ENCODE data around the gene LRRC53. TPM values are rescaled to one million over a fixed set of nuclear protein-coding genes. Genes with fewer than 3 reads are reported as not detected.
A peak's percentile ranks its signal among the peaks of the same experiment; 100 is the strongest.

The LRRC53 gene
- total RNA-seq, 2 experiments from 2014 or later, result not detected

DNA sequence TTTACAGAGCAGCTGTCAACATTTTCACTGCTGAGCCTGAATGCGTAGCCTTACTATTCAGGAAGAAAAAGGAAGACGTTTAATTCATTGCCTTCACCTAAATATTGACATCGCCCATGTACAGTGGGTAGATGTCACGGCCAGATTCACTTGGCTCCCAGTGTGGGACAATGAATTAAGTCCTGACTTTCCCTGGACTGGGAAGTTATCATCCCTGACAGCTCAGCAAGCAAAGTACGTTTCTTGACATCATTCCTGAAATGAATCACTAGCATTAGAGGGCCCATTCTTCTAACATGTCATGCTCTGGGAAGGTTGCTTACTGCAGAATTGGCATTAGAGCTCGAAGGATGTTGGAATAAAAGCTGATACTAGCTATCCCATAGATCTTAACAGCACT is 37.8 kb downstream of the LRRC53 start:
- no peak overlapping the region for H3K27ac Mint-ChIP-seq
- DNase-seq (no peak), ATAC-seq (no peak)
- peaks cover 9% of the 10 kb centered on the region for H3K27me3 Mint-ChIP-seq
- H3K4me3 Mint-ChIP-seq, result no peak overlapping the region
- CTCF ChIA-PET, result no interaction called here
- no peaks in the 10 kb centered on the region for H3K36me3 Mint-ChIP-seq
- no peaks in the 10 kb centered on the region for H3K4me1 Mint-ChIP-seq
- H3K9me3 Mint-ChIP-seq (ENCODE audit: low read depth), result no peaks in the 10 kb centered on the region

DNA sequence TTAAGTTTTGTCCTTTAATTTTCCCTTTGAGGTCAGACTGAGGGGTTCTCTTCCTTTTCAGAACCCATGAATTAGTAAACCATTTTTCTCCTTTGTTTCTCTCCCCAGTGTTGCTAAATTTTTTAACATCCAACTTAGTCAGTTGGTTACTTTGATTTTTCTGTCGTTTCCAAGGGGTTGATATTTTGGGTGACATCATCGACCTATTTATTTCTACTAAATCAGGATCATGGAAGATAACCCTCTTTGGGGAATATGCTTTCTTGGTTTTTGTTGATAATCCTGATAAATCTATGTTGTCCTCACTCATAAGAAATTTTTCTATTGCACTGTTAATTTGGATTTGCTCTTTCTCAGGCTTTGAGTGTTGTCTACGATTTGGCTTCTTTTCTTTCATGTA is 40.9 kb downstream of the LRRC53 start:
- Mint-ChIP-seq H3K27ac (no peak overlapping the region), H3K9me3 (ENCODE audit: low read depth) (no peaks in the 10 kb centered on the region), H3K36me3 (no peaks in the 10 kb centered on the region), H3K4me3 (no peak overlapping the region), H3K27me3 (peaks cover 14% of the 10 kb centered on the region), H3K4me1 (no peaks in the 10 kb centered on the region)
- no peak for ATAC-seq
- DNase-seq, result no peak
- CTCF ChIA-PET, result no interaction called here

DNA sequence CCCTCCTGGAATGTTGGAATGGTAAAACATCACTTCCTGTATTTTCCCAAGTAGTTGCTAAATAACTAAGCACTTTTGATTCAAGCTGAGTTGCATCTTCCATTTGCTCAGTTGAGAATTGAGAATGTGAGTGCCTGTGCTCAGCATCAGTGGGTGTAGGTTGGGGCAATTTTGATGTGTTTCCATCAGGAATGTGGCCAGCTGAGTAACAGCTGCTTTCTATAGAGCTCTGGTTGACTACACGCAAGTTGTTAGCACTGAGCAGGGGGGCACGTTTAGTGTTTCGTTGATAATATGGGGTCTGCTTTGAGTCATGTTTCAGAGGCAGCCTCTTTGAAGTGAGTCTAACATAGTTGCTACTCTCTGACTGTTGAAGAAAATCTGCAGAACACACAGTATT is 41.5 kb downstream of the LRRC53 start:
- CTCF ChIA-PET, result no interaction called here
- no peak overlapping the region for H3K4me3 Mint-ChIP-seq

DNA sequence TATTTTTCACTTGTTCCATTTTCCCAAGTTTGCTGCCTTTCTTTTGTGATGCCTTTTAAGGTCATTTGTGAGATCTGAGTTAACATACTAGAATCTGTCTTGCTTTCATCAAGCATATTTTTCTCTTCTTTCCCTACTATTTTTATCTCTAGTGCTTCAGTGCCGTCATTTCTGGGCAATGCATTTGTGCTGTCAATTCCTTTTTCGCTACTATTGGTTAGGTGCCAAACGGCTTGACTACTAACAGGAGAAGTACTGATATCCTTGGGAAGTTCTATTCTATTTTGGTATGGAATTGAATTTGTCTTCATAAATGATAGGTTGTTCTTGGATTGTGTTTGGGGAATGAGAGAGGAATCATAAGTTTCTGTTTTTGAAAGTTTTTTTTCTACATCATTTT is 42.2 kb downstream of the LRRC53 start:
- Mint-ChIP-seq H3K4me1 (no peaks in the 10 kb centered on the region), H3K27ac (no peak overlapping the region), H3K4me3 (no peak overlapping the region), H3K27me3 (peaks cover 14% of the 10 kb centered on the region), H3K36me3 (no peaks in the 10 kb centered on the region), H3K9me3 (ENCODE audit: low read depth) (no peaks in the 10 kb centered on the region)
- CTCF ChIA-PET, result no interaction called here
- ATAC-seq (no peak), DNase-seq (no peak)

More for the DNA sequence above, 41.5 kb downstream of the LRRC53 start:
- peaks cover 14% of the 10 kb centered on the region for H3K27me3 Mint-ChIP-seq
- H3K36me3 Mint-ChIP-seq, result no peaks in the 10 kb centered on the region
- no peak for DNase-seq
- ATAC-seq, result no peak
- no peaks in the 10 kb centered on the region for H3K4me1 Mint-ChIP-seq
- H3K27ac Mint-ChIP-seq, result no peak overlapping the region
- H3K9me3 Mint-ChIP-seq (ENCODE audit: low read depth), result no peaks in the 10 kb centered on the region

DNA sequence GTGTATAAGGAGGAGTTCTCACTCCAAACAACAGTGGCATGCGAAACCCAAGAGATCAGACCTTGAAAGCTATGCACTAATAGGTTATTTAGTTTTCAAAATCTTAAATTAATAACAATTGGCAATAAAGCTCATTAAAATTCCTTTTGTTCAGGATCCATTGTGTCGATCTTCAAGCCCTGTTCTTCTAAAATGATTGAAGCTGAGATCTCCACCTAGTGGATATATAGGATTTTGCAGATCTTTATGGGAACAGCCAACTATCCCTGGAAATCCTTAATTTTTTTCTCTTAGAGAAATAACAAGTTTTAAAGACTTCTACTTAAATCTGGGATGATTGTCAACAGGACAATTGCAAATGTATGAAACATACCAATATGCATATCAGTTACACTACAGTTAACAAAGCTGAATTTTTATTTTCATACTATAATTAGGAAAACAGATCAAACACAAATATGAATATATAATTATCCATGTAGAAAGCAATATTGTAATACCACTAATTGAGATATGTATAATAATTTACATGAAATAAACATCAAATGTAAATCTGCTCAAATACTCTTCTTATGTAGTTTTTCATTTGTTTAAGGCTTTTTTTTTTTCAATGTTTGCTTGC is 43.3 kb downstream of the LRRC53 start:
- no peaks in the 10 kb centered on the region for H3K4me1 Mint-ChIP-seq
- DNase-seq, result no peak
- H3K36me3 Mint-ChIP-seq, result no peaks in the 10 kb centered on the region
- H3K9me3 Mint-ChIP-seq (ENCODE audit: low read depth), result no peaks in the 10 kb centered on the region
- H3K4me3 Mint-ChIP-seq, result no peak overlapping the region
- no peak for ATAC-seq
- peaks cover 14% of the 10 kb centered on the region for H3K27me3 Mint-ChIP-seq
- CTCF ChIA-PET, result interaction anchor here (1.0 to 1.3 kb wide), 2 partner anchors 35 to 221 kb away, joined by 3 to 7 read pairs; no protein-coding TSS in a partner anchor
- no peak overlapping the region for H3K27ac Mint-ChIP-seq

DNA sequence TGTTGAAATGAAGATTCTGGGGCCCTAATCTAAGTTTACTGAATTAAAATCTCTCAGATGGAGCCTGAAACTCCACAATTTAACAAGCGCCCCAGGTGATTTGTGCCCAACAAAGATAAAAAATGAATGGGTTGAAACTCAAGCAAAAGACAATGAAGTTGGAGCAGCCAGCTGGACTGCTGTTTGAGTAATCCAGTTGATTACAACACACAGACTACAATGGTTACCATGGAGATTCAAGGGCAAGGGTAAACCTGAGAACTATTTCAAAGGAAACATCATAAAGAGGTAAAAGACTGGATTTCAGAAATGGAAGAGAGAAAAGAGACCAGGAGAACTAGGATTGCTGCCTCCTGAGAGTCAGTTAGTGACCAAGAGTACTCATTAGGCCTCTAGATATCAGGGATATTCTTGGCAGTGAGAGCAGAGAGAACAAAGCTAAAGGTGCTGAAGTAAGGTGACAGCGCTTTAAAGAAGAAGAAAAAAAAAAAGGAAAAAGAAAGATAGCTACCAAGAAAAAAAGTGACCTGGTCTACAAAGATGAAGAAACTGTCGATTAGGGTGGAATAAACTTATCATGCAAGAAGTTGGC is 44.5 kb downstream of the LRRC53 start:
- ATAC-seq, result no peak
- H3K27me3 Mint-ChIP-seq, result peaks cover 14% of the 10 kb centered on the region
- no peak overlapping the region for H3K4me3 Mint-ChIP-seq
- H3K4me1 Mint-ChIP-seq, result peaks cover 7% of the 10 kb centered on the region
- no peaks in the 10 kb centered on the region for H3K36me3 Mint-ChIP-seq
- CTCF ChIA-PET, result interaction anchor here (1.0 kb wide), 1 partner anchor 36 kb away, joined by 3 read pairs; no protein-coding TSS in a partner anchor
- no peaks in the 10 kb centered on the region for H3K9me3 Mint-ChIP-seq (ENCODE audit: low read depth)
- H3K27ac Mint-ChIP-seq, result no peak overlapping the region
- DNase-seq, result no peak

DNA sequence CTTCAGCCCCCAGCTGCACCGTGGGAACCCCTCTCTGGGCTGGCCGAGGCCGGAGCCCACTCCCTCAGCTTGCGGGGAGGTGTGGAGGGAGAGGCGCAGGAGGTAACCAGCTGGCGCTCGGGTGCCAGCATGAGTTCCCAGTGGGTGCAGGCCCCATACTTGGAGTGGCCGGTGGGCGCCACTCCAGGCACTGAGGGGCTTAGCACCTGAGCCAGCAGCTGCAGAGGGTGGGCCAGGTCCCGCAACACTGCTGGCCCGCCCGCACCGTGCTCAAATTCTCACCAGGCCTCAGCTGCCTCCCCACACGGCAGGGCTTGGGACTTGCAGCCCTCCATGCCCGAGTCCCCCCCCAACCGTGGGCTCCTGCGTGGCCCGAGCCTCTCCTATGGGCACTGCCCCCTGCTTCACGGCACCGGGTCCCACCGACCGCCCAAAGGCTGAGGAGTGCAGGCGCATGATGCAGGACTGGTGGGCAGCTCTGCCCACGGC is 47.2 kb downstream of the LRRC53 start:
- DNase-seq, result no peak
- Mint-ChIP-seq H3K4me1 (peaks cover 10% of the 10 kb centered on the region), H3K27ac (no peak overlapping the region), H3K36me3 (no peaks in the 10 kb centered on the region), H3K27me3 (peaks cover 12% of the 10 kb centered on the region), H3K9me3 (ENCODE audit: low read depth) (no peaks in the 10 kb centered on the region), H3K4me3 (no peak overlapping the region)
- ATAC-seq, result no peak
- CTCF ChIA-PET, result no interaction called here

DNA sequence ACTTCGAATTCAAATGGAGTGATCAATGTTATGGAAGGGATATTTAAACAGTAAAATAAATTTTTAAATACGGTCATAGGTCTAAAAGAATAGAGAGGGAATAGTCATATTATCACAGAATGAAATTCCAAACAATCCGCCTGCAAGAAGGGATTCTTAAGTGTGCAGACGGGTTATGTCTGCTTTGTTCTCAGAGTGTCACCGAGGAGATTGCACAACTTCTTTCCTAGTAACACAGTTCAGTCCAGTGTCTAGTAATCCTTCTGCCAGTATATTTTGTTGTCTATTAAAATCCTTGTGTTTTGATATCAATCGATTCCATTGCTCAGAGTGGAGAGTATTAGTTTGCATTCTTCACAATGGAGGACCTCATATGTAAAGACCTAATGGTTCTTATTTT is 48.4 kb downstream of the LRRC53 start:
- no peak for DNase-seq
- peaks cover 10% of the 10 kb centered on the region for H3K4me1 Mint-ChIP-seq
- ATAC-seq, result no peak
- no peak overlapping the region for H3K4me3 Mint-ChIP-seq
- H3K27me3 Mint-ChIP-seq, result peaks cover 11% of the 10 kb centered on the region
- CTCF ChIA-PET, result no interaction called here
- H3K27ac Mint-ChIP-seq, result no peak overlapping the region
- H3K36me3 Mint-ChIP-seq, result no peaks in the 10 kb centered on the region
- no peaks in the 10 kb centered on the region for H3K9me3 Mint-ChIP-seq (ENCODE audit: low read depth)

DNA sequence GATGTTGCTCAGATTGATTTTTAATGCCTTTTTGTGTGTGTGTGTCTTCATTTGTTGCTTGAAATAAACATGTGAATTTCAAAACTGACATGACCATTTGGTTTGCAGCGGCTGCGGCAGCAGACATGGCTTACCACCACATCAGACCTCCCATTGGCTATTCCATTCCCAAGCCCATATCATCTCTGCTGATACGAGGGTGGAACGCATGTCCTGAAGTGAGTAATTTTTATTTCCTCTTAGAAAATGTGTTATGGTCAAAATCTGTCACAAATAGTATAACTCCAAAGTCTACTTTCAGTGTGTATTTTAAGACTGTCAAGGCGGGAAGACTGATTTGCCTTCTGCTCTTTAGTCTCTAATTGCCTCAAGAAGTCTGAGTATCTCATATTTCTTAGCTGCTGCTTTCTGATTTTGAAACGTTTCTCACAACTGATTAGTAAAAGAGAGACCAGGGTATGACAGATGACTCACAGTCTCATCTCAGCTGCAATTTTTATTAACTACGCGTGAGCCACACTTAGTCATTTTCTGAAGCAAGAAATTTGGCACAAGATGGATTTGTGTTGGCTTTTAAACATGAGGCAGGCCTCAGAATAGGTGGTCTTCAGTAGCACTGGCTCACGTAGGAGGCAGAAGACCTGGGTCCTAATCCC is 49.0 kb downstream of the LRRC53 start:
- peaks cover 10% of the 10 kb centered on the region for H3K4me1 Mint-ChIP-seq
- DNase-seq (no peak), ATAC-seq (peak; percentile 49)
- no peak overlapping the region for H3K4me3 Mint-ChIP-seq
- CTCF ChIA-PET, result no interaction called here
- no peaks in the 10 kb centered on the region for H3K9me3 Mint-ChIP-seq (ENCODE audit: low read depth)
- no peaks in the 10 kb centered on the region for H3K36me3 Mint-ChIP-seq
- H3K27ac Mint-ChIP-seq, result no peak overlapping the region
- H3K27me3 Mint-ChIP-seq, result peaks cover 12% of the 10 kb centered on the region

DNA sequence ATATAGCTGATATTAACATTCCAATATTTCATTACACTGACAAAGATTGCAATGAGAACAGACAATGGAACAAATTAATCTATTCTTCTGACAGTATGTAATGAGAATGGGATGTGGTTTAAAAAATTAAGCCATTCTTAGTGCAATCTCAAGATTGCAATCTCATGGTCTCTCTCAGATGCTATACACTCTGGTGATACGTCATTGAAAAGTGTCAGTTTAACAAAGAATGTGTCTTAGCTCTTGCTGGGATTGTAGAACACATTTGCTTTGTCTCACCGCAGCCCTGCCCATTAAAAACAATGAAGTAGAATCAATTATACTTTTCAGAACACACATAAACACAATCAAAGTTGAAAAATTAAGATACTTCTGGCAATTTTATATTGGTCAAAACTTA is 55.2 kb downstream of the LRRC53 start:
- Mint-ChIP-seq H3K4me1 (no peaks in the 10 kb centered on the region), H3K4me3 (no peak overlapping the region), H3K27me3 (peaks cover 8% of the 10 kb centered on the region), H3K36me3 (no peaks in the 10 kb centered on the region), H3K27ac (no peak overlapping the region), H3K9me3 (ENCODE audit: low read depth) (no peaks in the 10 kb centered on the region)
- CTCF ChIA-PET, result no interaction called here
- ATAC-seq (no peak), DNase-seq (no peak)

DNA sequence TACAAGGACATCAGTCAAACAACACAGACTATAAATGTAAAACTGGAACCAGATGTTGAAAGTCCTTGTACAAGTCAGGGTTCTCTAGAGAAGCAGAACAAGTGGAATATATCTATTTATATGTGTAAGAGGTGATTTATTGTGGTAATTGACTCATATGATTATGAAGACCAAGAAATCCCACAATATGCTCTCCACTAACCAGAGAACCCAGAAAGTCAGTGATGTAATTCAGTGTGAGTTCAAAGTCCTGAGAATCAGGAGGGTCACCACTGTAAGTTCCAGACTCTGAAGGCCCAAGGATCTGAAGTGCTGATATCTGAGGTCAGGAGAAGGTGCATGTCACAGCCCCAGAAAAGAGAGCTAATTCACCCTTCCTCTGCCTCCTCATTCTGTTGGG is 57.0 kb downstream of the LRRC53 start:
- Mint-ChIP-seq H3K27ac (no peak overlapping the region), H3K27me3 (peaks cover 6% of the 10 kb centered on the region), H3K4me3 (no peak overlapping the region), H3K36me3 (no peaks in the 10 kb centered on the region), H3K4me1 (no peaks in the 10 kb centered on the region), H3K9me3 (ENCODE audit: low read depth) (no peaks in the 10 kb centered on the region)
- CTCF ChIA-PET, result no interaction called here
- ATAC-seq (no peak), DNase-seq (no peak)

DNA sequence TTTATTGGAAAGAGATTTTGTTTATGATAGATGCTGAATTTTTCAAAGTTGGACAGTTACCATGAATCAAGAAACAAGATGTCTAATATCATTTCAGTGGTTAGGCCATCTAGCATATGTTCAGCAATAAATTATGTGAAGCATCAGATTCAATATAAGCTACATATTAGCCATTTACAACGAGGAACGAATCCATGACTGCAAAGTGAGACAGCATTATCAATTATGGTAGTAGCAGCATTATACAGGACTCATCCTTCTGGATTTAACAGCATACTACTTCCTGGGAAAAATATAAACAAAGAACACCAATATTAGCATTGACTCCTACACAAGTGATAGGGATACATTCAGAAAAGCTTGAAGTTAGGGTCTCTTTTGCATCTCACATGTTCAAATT is 59.1 kb downstream of the LRRC53 start:
- Mint-ChIP-seq H3K4me3 (no peak overlapping the region), H3K9me3 (ENCODE audit: low read depth) (no peaks in the 10 kb centered on the region), H3K4me1 (no peaks in the 10 kb centered on the region), H3K27ac (no peak overlapping the region), H3K27me3 (peaks cover 2% of the 10 kb centered on the region), H3K36me3 (no peaks in the 10 kb centered on the region)
- DNase-seq (no peak), ATAC-seq (no peak)
- CTCF ChIA-PET, result no interaction called here

DNA sequence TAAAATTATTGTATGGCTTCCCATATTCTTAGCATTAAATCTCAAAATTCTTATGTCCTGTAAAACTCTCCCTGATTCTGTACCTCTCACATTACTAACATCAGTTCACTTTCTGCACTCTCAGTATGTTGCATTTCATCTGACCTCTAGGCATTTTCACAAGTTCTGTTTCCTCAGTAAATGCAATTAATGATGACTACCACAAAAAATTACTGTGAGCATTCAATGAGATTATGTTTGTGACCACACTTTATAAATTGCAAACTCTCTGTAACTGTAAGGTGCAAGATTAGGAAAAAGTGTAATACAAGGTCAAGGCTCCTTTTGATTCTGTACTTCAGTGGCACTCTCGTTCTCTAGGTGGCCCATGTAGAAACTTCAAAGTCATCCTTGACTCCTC is 60.4 kb downstream of the LRRC53 start:
- CTCF ChIA-PET, result no interaction called here
- Mint-ChIP-seq H3K36me3 (no peaks in the 10 kb centered on the region), H3K27ac (no peak overlapping the region), H3K4me1 (no peaks in the 10 kb centered on the region), H3K9me3 (ENCODE audit: low read depth) (no peaks in the 10 kb centered on the region), H3K27me3 (no peaks in the 10 kb centered on the region), H3K4me3 (no peak overlapping the region)
- DNase-seq, result no peak
- ATAC-seq, result no peak

DNA sequence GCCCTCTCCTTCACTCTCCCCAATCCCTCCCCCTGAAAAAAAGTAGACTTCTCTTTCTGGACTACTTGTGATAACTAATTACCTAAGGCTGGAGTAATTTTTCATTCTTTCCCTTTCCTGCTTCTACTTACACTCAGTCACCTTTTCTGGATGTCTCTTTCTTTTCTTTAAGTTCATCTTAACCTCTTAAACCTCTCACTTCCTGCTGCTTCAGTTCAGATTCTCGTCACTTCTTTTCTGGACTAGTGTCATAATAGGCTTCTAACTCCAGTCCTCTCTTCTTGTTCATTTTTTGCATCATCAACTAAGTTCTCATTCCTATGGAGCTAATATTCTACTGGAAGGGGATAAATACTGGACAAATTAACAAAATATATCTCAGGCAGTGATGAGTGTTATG is 75.4 kb downstream of the LRRC53 start:
- H3K4me1 Mint-ChIP-seq, result no peaks in the 10 kb centered on the region
- H3K4me3 Mint-ChIP-seq, result no peak overlapping the region
- no peaks in the 10 kb centered on the region for H3K36me3 Mint-ChIP-seq
- no peak for ATAC-seq
- no peaks in the 10 kb centered on the region for H3K27me3 Mint-ChIP-seq
- DNase-seq, result no peak
- no peaks in the 10 kb centered on the region for H3K9me3 Mint-ChIP-seq (ENCODE audit: low read depth)
- no peak overlapping the region for H3K27ac Mint-ChIP-seq
- CTCF ChIA-PET, result no interaction called here
